Measurements from ENCODE around the gene CASP3. TPM values are rescaled to one million over a fixed set of nuclear protein-coding genes. Genes with fewer than 3 reads are reported as not detected.
"Not testable (repeated sequence)": the region's sequence is repeated elsewhere in the genome, so short reads cannot be mapped to it uniquely, and the experiment has no call there.

CASP3 gene
- total RNA-seq, 1 experiment from 2014 or later, result 56.1 TPM

- peak; percentile 29 for DNase-seq (ENCODE audit: low read depth)
Measured at GRCh38 chr4:184664445-184665210, 15.4 kb upstream of the CASP3 start.

- DNase-seq (ENCODE audit: low read depth), result no peak
Measured at GRCh38 chr4:184662236-184662635, 13.0 kb upstream of the CASP3 start.

- no peak for DNase-seq (ENCODE audit: low read depth)
Measured at GRCh38 chr4:184660978-184661377, 11.7 kb upstream of the CASP3 start.

DNA sequence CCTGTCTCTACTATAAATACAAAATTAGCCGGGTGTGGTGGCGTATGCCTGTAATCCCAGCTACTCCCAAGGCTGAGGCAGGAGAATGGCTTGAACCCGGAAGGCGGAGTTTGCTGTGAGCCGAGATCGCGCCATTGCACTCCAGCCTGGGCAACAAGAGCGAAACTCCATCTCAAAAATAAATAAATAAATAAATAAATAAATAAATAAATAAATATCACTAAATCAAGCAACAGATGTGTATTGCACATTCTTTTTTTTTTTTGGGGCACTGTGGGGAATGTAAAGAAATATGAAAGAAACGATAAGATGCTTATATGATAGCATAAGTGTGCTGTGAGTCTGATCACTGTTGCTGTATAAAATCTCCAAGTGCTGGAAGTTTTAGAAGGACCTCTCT lies 8.6 kb upstream of the CASP3 start:
- DNase-seq (ENCODE audit: low read depth), result not testable (repeated sequence)

GRCh38 chr4:184657144-184657543 lies 7.9 kb upstream of the CASP3 start:
- DNase-seq (ENCODE audit: low read depth), result no peak

DNA sequence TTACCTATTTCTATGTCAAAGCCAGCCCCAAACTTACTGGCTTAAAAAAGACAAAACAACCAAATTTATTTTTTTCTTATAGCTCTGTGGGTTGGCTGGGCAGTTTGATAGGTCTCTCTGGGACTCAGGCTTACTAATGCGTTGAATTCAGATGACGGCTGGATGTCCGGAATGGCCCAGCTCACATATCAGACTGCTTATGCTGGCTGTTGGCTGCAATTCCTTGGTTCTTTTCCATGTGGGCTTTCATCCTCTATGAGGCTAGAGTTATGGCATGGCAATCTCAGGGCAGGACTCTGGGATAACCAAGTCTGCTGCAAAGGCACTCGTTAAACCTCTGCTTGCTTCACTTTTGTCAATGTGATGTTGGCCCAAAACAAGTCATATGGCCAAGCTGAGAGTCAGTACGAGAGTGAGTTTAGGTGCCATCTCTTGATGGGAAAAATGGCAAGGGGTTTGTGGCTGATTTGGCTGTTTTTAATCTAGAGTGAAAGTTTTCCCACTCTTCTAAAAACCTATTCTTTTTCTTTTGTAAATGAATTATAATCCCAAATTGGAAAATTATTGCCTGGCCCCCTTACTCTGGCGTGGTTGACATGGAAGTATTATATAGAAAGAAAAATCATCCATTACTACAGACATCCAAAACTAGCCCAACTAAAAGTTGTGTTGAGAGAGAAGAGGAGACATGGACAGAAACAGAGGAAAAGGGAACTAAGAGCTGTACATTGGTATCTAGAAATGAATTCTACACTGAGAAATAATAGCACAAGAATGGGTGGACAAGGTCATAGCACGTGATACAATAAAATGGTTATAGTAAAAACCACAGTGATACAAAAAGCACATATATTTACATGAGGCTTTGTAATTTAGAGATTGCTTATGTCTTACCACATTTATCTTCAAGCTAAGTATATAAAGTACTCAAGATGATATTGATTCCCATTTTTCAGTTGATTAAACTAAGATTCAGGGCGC lies 6.9 kb upstream of the CASP3 start:
- DNase-seq (ENCODE audit: low read depth), result no peak

GRCh38 chr4:184653650-184654049 lies 4.4 kb upstream of the CASP3 start:
- DNase-seq (ENCODE audit: low read depth), result peak; percentile 74

DNA sequence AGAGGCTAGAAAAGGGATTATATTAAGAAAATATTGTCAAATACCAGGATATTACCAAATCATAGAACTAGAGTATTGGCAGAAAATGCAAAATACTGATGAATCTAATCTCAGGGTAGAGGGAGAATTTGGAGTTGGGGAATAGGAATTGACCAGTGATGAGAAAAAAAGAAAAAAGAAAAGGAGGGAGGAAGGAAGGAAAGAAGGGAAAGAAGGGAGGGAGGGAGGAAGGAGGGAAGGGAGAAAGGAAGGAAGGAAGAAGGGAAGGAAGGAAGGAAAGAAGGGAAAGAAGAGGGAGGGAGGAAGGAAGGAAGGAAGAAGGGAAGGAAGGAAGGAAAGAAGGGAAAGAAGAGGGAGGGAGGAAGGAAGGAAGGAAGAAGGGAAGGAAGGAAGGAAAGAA lies 3.4 kb upstream of the CASP3 start:
- DNase-seq (ENCODE audit: low read depth), result not testable (repeated sequence)

DNA sequence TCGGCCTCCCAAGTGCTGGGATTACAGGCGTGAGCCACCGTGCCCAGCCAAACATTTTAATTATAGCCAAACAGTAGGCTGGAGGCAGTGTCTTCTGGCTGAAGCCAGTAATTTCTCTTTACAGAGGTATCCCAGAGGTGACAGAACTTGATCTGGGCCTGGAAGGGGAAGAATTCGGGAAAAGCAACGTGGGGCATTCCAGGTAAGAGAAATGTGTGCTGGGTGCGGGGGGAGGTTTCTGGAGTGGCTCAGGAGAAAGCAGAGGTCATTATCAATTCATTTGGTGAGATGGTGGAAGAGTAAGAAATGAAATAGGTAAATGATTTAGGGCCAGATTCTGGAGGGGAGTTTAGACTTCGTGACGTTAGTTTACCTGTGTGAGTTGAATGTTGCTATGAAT lies 2.7 kb upstream of the CASP3 start:
- DNase-seq (ENCODE audit: low read depth), result no peak

DNA sequence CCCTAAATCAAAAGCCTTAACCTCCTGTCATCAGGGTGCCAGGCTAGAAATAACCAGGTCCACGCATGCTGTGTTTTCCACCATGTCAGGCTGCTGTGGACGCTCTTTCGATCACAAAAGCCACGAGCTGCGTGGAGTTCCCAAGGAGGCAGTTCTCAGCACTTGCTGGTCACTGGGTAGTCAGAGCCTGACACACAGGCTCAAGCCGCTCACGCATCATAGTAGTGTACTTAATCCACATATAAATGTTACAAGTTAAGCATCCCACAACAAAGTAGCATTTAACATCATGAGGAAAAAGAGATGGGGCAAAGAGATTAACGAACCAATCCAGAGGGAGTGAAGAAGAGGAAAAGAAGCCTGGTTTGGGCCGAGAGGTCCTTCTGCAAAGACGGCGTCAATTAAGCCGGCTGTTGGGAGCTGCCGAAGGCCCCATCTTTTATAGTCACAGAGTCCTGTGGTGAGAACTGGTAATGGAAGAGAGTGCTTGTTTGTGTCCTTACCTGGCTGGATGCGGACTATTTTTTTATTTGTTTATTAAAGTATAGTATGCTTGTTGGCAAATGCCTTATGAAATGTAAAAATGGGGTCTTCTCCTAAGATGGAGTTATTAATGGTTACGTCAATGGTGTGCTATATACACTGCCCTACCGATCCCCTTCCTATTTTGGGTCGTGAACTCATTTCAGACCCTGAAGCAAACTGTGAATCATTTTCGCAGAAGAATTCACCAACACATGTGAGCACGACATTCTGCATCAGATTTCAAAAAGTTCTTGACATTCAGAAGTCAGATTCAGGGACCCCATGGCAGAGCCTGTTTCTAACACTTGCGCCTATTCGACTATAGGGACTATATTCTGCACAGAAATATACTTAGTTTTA lies 966 bp upstream of the CASP3 start:
- DNase-seq (ENCODE audit: low read depth), result peak; percentile 37

DNA sequence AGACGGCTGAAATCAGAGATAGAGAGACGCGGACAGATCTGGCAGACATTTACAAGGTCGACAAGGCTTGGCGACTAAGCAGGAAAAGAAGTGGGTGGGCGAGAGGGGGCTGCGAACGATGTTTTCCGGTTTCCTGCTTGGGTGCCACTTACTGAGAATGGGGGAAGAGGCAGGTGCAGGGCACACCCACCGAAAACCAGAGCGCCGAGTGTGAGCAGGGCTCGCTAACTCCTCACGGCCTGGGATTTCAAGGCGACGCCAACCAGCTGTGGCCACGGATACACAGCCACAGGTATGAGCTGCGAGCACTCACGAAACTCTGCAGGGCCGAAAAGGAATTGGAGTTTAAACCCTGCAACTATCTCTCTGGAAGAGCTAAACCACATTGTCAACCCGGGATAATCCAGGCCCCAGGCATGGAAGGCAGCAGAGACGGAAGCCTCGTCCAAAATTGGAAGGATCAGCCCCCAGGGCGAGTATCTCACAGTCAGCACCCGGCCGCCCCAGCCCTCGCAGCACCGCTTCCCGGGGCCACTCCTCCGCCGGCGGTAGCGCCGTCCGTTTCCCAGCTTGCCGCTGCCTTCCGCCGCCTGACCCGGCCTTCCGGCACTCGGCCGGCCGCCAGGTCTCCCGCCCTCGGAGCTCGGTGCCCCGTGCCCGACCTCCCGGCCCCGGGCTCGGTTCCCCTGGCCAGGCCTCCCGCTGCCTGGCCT lies 778 bp downstream of the CASP3 start:
- DNase-seq (ENCODE audit: low read depth), result peak; percentile 81

DNA sequence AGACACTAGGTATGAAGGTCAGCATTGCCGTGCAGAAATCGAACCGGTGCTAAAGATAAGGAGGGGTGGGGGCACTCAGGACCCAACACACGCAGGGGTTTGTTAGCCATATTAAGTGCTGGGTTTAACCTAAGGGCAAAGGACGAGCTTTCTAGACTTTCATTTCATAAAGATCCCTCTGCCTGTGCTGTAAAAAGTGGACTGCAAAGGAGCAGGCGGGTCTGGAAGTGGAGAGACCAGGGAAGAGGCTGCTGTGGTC lies 1.3 kb downstream of the CASP3 start:
- no peak for DNase-seq (ENCODE audit: low read depth)

- peak; percentile 3 for DNase-seq (ENCODE audit: low read depth)
Measured at GRCh38 chr4:184647266-184648053, 1.8 kb downstream of the CASP3 start.

GRCh38 chr4:184645904-184646610 lies 3.2 kb downstream of the CASP3 start:
- DNase-seq (ENCODE audit: low read depth), result no peak

- no peak for DNase-seq (ENCODE audit: low read depth)
Measured at GRCh38 chr4:184644553-184645307, 4.5 kb downstream of the CASP3 start.

- DNase-seq (ENCODE audit: low read depth), result no peak
Measured at GRCh38 chr4:184643731-184644130, 5.5 kb downstream of the CASP3 start.

- DNase-seq (ENCODE audit: low read depth), result no peak
Measured at GRCh38 chr4:184641451-184641850, 7.8 kb downstream of the CASP3 start.

DNA sequence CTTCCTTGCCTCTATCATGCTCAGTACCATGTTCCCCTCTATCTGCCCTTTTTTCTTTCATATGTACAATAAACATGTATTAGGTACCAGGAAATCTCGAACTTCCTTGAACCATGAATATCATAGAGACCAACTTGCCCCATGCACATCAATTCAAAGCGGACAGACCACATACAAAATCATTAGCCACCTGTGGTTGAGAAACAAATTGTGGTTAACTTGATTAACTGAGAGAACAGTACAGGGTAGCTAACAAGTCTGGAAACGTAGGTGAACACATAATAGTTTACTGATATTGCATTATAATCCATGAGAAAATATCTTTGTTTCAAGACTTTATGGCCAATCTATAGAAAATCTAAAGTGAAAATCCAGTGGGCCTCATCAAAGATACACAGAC lies 8.2 kb downstream of the CASP3 start:
- DNase-seq (ENCODE audit: low read depth), result no peak

DNA sequence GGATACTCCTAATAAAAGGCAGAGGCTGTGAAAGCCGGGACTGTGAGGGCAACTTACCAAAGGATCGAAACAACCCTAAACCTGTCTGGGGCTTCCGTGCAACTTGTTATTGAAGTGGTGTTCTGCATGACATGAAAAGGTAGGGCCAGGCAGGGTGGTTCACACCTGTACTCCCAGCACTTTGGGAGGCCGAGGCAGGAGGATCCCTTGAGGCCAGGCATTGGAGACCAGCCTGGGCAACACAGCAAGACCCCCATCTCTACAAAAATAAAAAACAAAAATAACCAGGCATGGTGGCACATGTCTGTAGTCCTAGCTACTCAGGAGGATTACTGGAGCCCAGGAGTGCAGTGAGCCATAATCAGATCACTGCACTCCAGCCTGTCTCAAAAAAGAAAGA lies 12.3 kb downstream of the CASP3 start:
- DNase-seq (ENCODE audit: low read depth), result no peak

Measured in RPMI7951 (cell line).